ENCODE results near the gene LAMA1. TPM values are rescaled to one million over a fixed set of nuclear protein-coding genes. Genes with fewer than 3 reads are reported as not detected.

The LAMA1 gene
- total and polyA plus RNA-seq, 10 donors = 0.20 to 2.3 (median 0.63) TPM

GRCh38 chr18:7105943-7106342, 11.7 kb downstream of the LAMA1 start:
- Histone ChIP-seq H3K4me3 (no peak overlapping the region), H3K4me1 (no peaks in the 10 kb centered on the region), H3K27me3 (replicated peaks in 1 of 7) (peaks cover 0 to 7% (median 0%) of the 10 kb centered on the region in 7 donors), H3K9me3 (peaks cover 0 to 3% (median 0%) of the 10 kb centered on the region in 8 donors), H3K27ac (no peak overlapping the region), H3K36me3 (no peaks in the 10 kb centered on the region)
- TF ChIP-seq POLR2A (IDR thresholded peaks at IDR 0.05) (no peak), POLR2AphosphoS5 (IDR thresholded peaks at IDR 0.05) (no peak), CTCF (IDR thresholded peaks at IDR 0.05 in 8 of 11, conservative IDR thresholded peaks at IDR 0.05 in 3 of 11) (no peak)
- intact Hi-C loops (cut with DNase I; ENCODE audit: low total_unique reads) = no loop called here
- no peak for DNase-seq
- 77 to 88% (median 82%) methylated on average over 5 of the region's 5 CpGs for WGBS, 5 donors

- Histone ChIP-seq H3K27ac (no peak overlapping the region), H3K36me3 (no peaks in the 10 kb centered on the region), H3K27me3 (replicated peaks in 1 of 7) (peaks cover 0 to 7% (median 0%) of the 10 kb centered on the region in 7 donors), H3K9me3 (peaks cover 0 to 3% (median 0%) of the 10 kb centered on the region in 8 donors), H3K4me1 (no peaks in the 10 kb centered on the region), H3K4me3 (no peak overlapping the region)
- intact Hi-C loops (cut with DNase I; ENCODE audit: low total_unique reads) = no loop called here
- TF ChIP-seq CTCF (IDR thresholded peaks at IDR 0.05 in 8 of 11, conservative IDR thresholded peaks at IDR 0.05 in 3 of 11) (no peak), POLR2AphosphoS5 (IDR thresholded peaks at IDR 0.05) (no peak), POLR2A (IDR thresholded peaks at IDR 0.05) (no peak)
- DNase-seq = no peak
- WGBS, 5 donors = 89 to 97% (median 92%) methylated on average over 7 of the region's 7 CpGs
Observed at GRCh38 chr18:7105268-7105667, 12.3 kb downstream of the LAMA1 start.

- H3K36me3 ChIP-seq = no peaks in the 10 kb centered on the region
- intact Hi-C loops (cut with DNase I; ENCODE audit: low total_unique reads) = no loop called here
- H3K27ac ChIP-seq = no peak overlapping the region
- no peaks in the 10 kb centered on the region for H3K4me1 ChIP-seq
- no peak for DNase-seq
- 88 to 99% (median 94%) methylated on average over 4 of the region's 4 CpGs for WGBS, 5 donors
- peaks cover 0 to 7% (median 0%) of the 10 kb centered on the region in 7 donors for H3K27me3 ChIP-seq (replicated peaks in 1 of 7)
- peaks cover 0 to 3% (median 0%) of the 10 kb centered on the region in 8 donors for H3K9me3 ChIP-seq
- no peak overlapping the region for H3K4me3 ChIP-seq
- TF ChIP-seq POLR2AphosphoS5 (IDR thresholded peaks at IDR 0.05) (no peak), POLR2A (IDR thresholded peaks at IDR 0.05) (no peak), CTCF (IDR thresholded peaks at IDR 0.05 in 8 of 11, conservative IDR thresholded peaks at IDR 0.05 in 3 of 11) (no peak)
Observed at GRCh38 chr18:7104649-7105048, 12.9 kb downstream of the LAMA1 start.

GRCh38 chr18:7102131-7102530, 15.5 kb downstream of the LAMA1 start:
- Histone ChIP-seq H3K27ac (no peak overlapping the region), H3K36me3 (no peaks in the 10 kb centered on the region), H3K9me3 (no peaks in the 10 kb centered on the region), H3K27me3 (replicated peaks in 1 of 7) (no peaks in the 10 kb centered on the region), H3K4me3 (no peak overlapping the region), H3K4me1 (no peaks in the 10 kb centered on the region)
- no peak for DNase-seq
- TF ChIP-seq POLR2A (IDR thresholded peaks at IDR 0.05) (no peak), CTCF (IDR thresholded peaks at IDR 0.05 in 8 of 11, conservative IDR thresholded peaks at IDR 0.05 in 3 of 11) (no peak), POLR2AphosphoS5 (IDR thresholded peaks at IDR 0.05) (no peak)
- 43 to 60% (median 55%) methylated on average over 2 of the region's 2 CpGs for WGBS, 5 donors
- intact Hi-C loops (cut with DNase I; ENCODE audit: low total_unique reads) = no loop called here
